ENCODE measurements around the gene BLVRB.

BLVRB gene

DNA sequence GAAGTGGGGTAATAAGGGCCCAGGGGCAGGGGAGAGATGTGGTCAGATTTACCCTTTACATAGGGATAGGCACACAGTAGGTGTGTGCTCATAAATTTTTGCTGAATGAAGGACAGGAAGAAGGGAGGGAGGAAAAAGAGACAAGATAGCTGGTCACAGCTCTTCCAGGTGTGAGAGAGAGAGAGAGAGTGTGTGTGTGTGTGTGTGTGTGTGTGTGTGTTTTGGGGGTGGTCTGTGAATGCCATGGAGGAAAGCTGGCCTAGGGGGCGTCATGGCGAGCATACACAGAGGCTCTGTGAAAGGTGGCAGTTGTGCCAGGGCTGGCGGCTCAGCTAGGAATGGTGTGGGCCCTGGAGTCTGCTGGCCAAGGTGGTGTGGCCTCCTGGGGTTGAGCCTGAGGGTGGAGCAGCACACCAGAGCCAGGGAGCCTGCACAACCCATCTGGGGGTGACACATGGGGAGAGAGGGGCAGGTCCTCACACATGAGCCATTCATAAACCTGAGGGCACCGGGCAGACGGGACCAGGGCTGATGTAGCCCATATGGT is 46.4 kb downstream of the BLVRB start:
- in situ Hi-C loops (cut with HindIII; ENCODE audit: low sequenced_read_pairs), result no loop called here
- TF ChIP-seq, protein P1, sequence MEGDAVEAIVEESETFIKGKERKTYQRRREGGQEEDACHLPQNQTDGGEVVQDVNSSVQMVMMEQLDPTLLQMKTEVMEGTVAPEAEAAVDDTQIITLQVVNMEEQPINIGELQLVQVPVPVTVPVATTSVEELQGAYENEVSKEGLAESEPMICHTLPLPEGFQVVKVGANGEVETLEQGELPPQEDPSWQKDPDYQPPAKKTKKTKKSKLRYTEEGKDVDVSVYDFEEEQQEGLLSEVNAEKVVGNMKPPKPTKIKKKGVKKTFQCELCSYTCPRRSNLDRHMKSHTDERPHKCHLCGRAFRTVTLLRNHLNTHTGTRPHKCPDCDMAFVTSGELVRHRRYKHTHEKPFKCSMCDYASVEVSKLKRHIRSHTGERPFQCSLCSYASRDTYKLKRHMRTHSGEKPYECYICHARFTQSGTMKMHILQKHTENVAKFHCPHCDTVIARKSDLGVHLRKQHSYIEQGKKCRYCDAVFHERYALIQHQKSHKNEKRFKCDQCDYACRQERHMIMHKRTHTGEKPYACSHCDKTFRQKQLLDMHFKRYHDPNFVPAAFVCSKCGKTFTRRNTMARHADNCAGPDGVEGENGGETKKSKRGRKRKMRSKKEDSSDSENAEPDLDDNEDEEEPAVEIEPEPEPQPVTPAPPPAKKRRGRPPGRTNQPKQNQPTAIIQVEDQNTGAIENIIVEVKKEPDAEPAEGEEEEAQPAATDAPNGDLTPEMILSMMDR (IDR thresholded peaks at IDR 0.05; ENCODE audit: low read depth, low read length, missing control alignments), result no peak
- H3K4me3 ChIP-seq (ENCODE audit: low read depth, low read length), result no peak overlapping the region
- DNase-seq (ENCODE audit: low read depth), result no peak

DNA sequence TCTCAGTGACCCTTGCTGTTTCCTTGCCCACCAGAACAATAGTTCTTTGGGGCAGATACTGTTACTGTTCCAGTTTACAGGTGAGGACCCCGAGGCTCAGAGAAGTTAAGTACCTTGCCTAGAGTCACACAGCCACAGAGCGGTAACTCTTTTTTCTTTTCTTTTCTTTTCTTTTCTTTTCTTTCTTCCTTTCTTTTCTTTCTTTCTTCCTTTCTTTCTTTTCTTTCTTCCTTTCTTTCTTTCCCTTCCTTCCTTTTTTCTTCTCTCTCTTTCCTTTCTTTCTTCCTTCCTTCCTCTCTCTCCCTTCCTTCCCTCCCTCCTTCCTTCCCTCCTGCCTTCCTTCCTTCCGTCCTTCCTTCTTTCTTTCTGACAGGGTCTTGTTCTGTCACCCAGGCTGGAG is 47.5 kb downstream of the BLVRB start:
- no peak for DNase-seq (ENCODE audit: low read depth)
- H3K4me3 ChIP-seq (ENCODE audit: low read depth, low read length), result no peak overlapping the region
- TF ChIP-seq, protein P1 (IDR thresholded peaks at IDR 0.05; ENCODE audit: low read depth, low read length, missing control alignments), result no peak

DNA sequence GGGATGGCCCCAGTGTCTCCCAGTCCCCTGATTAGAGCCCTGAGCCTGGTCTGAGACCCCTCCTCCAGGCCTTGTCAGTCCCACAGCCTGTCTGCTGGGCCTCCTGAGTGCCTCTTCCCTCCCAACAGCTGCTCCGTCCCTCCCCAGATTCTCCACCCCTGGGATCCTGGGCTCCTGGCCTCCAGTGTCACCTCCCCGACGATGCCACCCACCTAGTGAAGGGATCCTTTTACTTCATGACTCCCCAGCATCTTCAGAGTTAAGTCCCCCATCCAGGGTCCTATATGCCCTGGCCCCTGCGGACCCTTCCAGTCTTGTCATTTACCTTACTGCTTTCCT is 47.9 kb downstream of the BLVRB start:
- no peak overlapping the region for H3K4me3 ChIP-seq (ENCODE audit: low read depth, low read length)
- no peak for DNase-seq (ENCODE audit: low read depth)
- TF ChIP-seq, protein P1 (IDR thresholded peaks at IDR 0.05; ENCODE audit: low read depth, low read length, missing control alignments), result no peak
- in situ Hi-C loops (cut with HindIII; ENCODE audit: low sequenced_read_pairs), result no loop called here

More for the DNA sequence above, 47.5 kb downstream of the BLVRB start:
- in situ Hi-C loops (cut with HindIII; ENCODE audit: low sequenced_read_pairs), result no loop called here

DNA sequence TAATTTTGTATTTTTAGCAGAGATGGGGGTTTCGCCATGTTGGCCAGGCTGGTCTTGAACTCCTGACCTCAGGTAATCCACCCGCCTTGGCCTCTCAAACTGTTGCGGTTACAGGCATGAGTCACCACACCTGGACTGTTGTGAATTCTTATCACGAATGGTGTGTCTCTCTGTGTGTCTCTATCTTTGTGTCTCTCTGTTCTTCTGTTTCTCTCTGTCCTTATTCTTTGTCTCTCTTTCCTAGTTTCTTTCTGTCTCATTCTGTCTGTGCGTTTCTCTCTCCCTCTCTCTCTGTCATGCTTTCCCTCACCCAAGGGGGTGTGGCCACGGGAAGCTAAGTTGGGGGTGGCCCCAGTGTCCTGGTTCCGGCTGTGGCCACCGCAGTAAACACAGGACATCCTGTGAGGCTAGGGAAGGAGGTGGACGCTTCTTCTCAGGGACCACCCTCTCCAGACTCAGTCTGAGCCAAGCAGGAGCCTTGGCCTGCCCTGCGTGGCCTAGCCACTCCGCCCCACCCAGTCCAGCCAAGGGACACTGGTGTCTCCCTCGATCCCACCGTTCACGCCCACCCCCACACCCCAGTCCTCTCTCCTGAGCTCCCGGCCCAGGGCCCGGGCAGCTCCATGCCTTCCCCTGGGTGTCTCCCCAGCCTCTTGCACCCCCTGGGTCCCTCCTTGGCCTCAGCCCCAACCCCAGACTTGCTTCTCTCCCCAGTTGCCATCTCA is 48.5 kb downstream of the BLVRB start:
- in situ Hi-C loops (cut with HindIII; ENCODE audit: low sequenced_read_pairs), result no loop called here
- no peak for DNase-seq (ENCODE audit: low read depth)
- H3K4me3 ChIP-seq (ENCODE audit: low read depth, low read length), result no peak overlapping the region
- TF ChIP-seq, protein P1 (IDR thresholded peaks at IDR 0.05; ENCODE audit: low read depth, low read length, missing control alignments), result no peak

DNA sequence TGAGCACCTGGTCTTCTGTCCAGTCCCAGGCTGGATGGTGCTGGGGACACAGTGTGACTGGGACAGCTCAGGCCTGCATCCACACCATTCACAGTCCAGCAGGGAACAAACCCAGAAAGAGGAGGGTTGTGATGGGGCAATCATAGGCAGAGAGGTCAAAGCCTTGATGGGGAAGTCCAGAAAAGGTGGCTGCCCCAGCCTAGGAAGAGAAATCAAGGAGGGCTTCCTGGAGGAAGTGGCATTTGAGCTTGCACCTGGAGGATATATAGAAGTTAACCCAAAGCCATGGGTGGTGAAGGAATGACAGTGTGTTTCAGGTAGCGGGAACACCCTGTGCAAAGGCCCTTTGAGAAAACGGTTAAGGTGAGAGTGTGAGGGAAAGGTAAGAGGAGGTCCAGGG is 49.8 kb downstream of the BLVRB start:
- no peak overlapping the region for H3K4me3 ChIP-seq (ENCODE audit: low read depth, low read length)
- TF ChIP-seq, protein P1 (IDR thresholded peaks at IDR 0.05; ENCODE audit: low read depth, low read length, missing control alignments), result no peak
- in situ Hi-C loops (cut with HindIII; ENCODE audit: low sequenced_read_pairs), result no loop called here
- no peak for DNase-seq (ENCODE audit: low read depth)

DNA sequence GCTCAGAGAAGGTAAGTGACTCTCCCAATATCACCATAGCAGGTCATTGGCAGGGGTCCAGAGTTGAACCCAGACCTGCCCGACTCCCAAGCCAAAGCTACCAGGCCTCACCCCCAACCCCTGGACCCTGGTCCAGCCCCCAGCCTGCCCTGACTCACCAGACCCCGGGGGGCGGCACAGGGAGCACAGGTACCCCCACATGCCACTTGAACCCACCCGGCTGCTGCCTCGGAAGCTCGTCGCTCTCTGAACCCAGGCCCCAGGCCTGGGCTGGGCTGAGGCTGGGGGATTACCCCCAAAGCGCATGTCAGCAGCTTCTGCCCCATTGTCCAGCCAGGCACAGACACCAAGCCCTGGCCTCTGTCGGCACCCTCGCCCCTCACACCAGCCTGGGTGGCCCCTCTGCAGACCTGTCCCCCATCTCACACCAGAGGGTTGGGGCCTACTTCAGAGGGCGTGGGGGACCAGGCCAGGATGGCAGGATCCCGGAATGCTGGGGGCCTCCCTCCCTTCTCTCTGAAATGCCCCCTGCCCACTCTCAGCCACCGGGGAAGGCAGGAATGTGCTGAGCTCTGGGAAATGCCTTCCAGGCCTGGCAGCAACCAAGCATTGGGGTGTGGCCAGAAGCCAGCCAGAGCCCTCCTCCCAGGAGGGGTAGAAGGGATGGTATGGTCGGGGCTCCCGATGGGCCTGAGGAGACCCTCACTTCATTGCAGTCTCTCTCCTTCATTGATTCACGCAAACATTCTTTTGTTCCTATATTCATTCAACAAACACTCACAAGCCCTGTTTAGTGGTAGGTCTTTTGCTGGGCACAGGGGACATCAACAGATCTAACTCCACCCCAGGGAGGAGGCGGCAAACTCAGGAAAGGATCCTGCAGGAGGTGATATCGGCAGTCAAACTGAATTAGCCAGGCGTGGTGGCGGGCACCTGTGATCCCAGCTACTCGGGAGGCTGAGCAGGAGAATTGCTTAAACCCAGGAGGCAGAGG is 50.7 kb downstream of the BLVRB start:
- no peak overlapping the region for H3K4me3 ChIP-seq (ENCODE audit: low read depth, low read length)
- in situ Hi-C loops (cut with HindIII; ENCODE audit: low sequenced_read_pairs), result no loop called here
- TF ChIP-seq, protein P1 (IDR thresholded peaks at IDR 0.05; ENCODE audit: low read depth, low read length, missing control alignments), result no peak
- DNase-seq (ENCODE audit: low read depth), result no peak

Data from astrocyte of the cerebellum (primary cell).